CD4-positive, alpha-beta T cell (primary cell): ENCODE data around the gene MRPL54. TPM values are rescaled to one million over a fixed set of nuclear protein-coding genes. Genes with fewer than 3 reads are reported as not detected.

Experiments
- ATAC-seq: fragments of 200-7000 bp; cut with Tn5 transposase; one replicate; pipeline ENCODE4 v1.10.0; 2022; ENCODE audit warnings: mild to moderate bottlenecking; ENCODE audit not compliant: poor library complexity
- CTCF ChIA-PET: fragments of 350-600 bp; sonication (Branson Sonifier 250); formaldehyde crosslinking; loops from one replicate; lab custom pipeline; 2021; ENCODE audit warnings: antibody characterized with exemption, inconsistent platforms; lab: Charles Lee
- POLR2A ChIA-PET: fragments of 350-600 bp; sonication (Branson Sonifier 250); formaldehyde crosslinking; loops from one replicate; lab custom pipeline; 2021; ENCODE audit warnings: antibody characterized with exemption, inconsistent platforms; lab: Charles Lee
- DNase-seq, 14 experiments: peaks; one replicate each; pipeline ENCODE4 v3.0.0-alpha.2; 2013 to 2020; ENCODE audit warnings: mixed read lengths in 2 of 14
- H3K27ac ChIP-seq, 2 donors: one replicate each; pipeline versions ENCODE4 v1.5.1 to v1.7.0; 2013; ENCODE audit warnings: low read length in 2 of 2, low read depth in 1 of 2, mild to moderate bottlenecking in 1 of 2
- H3K27me3 ChIP-seq, 2 experiments: 1 replicate in 1 of 2; 2 replicates in 1 of 2; pipeline versions ENCODE4 v1.6.1 to v1.7.0; 2013; ENCODE audit warnings: low read length in 2 of 2, control low read depth in 1 of 2, mild to moderate bottlenecking in 1 of 2, moderate library complexity in 1 of 2; ENCODE audit not compliant: insufficient read depth in 2 of 2, control insufficient read depth in 1 of 2
- H3K36me3 ChIP-seq: one replicate; pipeline ENCODE4 v1.6.1; 2013; ENCODE audit warnings: low read length, control low read depth; ENCODE audit not compliant: insufficient read depth
- H3K4me1 ChIP-seq: one replicate; pipeline ENCODE4 v1.6.1; 2013; ENCODE audit warnings: low read length, control low read depth; ENCODE audit not compliant: insufficient read depth
- H3K4me3 ChIP-seq: one replicate; pipeline ENCODE4 v1.5.1; 2013; ENCODE audit warnings: mild to moderate bottlenecking, low read length, moderate library complexity
- H3K9me3 ChIP-seq, 2 experiments: 1 replicate in 1 of 2; 2 replicates in 1 of 2; pipeline versions ENCODE4 v1.6.1 to v1.7.0; 2013; ENCODE audit warnings: low read length in 2 of 2, mild to moderate bottlenecking in 2 of 2, control low read depth in 1 of 2, moderate library complexity in 1 of 2; ENCODE audit not compliant: control insufficient read depth in 1 of 2, insufficient read depth in 1 of 2
- H3K27ac Mint-ChIP-seq: one replicate; pipeline ENCODE4 v1.8.0; 2020; ENCODE audit warnings: mixed read lengths
- H3K27me3 Mint-ChIP-seq: one replicate; pipeline ENCODE4 v1.8.0; 2021; ENCODE audit warnings: mixed read lengths
- H3K36me3 Mint-ChIP-seq: one replicate; pipeline ENCODE4 v1.8.0; 2021; ENCODE audit warnings: low read depth, mixed read lengths
- H3K4me1 Mint-ChIP-seq: one replicate; pipeline ENCODE4 v1.8.0; 2021; ENCODE audit warnings: low read depth, mixed read lengths
- H3K4me3 Mint-ChIP-seq: one replicate; pipeline ENCODE4 v1.8.0; 2020; ENCODE audit warnings: mild to moderate bottlenecking, mixed read lengths
- H3K9me3 Mint-ChIP-seq: one replicate; pipeline ENCODE4 v1.8.0; 2020; ENCODE audit warnings: mixed read lengths
- CTCF ChIP-seq: fragments of 200-600 bp; IDR thresholded peaks from one replicate; pipeline ENCODE4 v1.8.0; 2022; ENCODE audit warnings: antibody characterized with exemption, mild to moderate bottlenecking
- intact Hi-C, 2 experiments: fragments of 100-400 bp; cut with DNase I in 1 of 2; cut with micrococcal nuclease in 1 of 2; formaldehyde crosslinking; loops; one replicate each; pipeline versions ENCODE4 v1.15.1 to v1.9.0; 2023 to 2025; cut with DNase I, micrococcal nuclease
- total RNA-seq, 174 experiments: library from RNA in 2 of 174; stranded (reverse) in 2 of 174; gene quantifications; one replicate each; pipeline ENCODE4 v1.2.3 and lab custom pipeline; 2021 to 2026

Gene MRPL54
- total RNA-seq, 2 experiments from 2014 or later, result 68.9 to 71.1 TPM

GRCh38 chr19:3725121-3725520, 37.4 kb upstream of the MRPL54 start:
- DNase-seq, result no peak
- Mint-ChIP-seq H3K9me3 (no peaks in the 10 kb centered on the region), H3K36me3 (no peaks in the 10 kb centered on the region), H3K4me3 (no peak overlapping the region), H3K27ac (no peak overlapping the region), H3K4me1 (peaks cover 4% of the 10 kb centered on the region), H3K27me3 (peaks cover 4% of the 10 kb centered on the region)
- intact Hi-C loops, result no loop called here
- H3K36me3 ChIP-seq, result no peaks in the 10 kb centered on the region
- H3K27me3 ChIP-seq, result peaks cover 10 to 12% of the 10 kb centered on the region in 2 experiments
- no peak for TF ChIP-seq CTCF
- H3K27ac ChIP-seq, result no peak overlapping the region
- ChIA-PET POLR2A (interaction anchor here (1.1 to 2.0 kb wide), 2 partner anchors 37 kb away, joined by 3 to 8 read pairs; partner anchors contain the start of gene MRPL54), CTCF (no interaction called here)
- H3K9me3 ChIP-seq, result peaks cover 0 to 5% of the 10 kb centered on the region in 2 experiments
- ATAC-seq, result no peak
- H3K4me1 ChIP-seq, result peaks cover 32% of the 10 kb centered on the region
- H3K4me3 ChIP-seq, result no peak overlapping the region

- H3K9me3 ChIP-seq, result peaks cover 0 to 5% of the 10 kb centered on the region in 2 experiments
- H3K4me3 Mint-ChIP-seq, result no peak overlapping the region
- TF ChIP-seq CTCF, result no peak
- ATAC-seq (no peak), DNase-seq (no peak)
- ChIA-PET POLR2A (interaction anchor here (1.1 to 2.0 kb wide), 2 partner anchors 37 to 38 kb away, joined by 3 to 8 read pairs; partner anchors contain the start of gene MRPL54), CTCF (no interaction called here)
- H3K27ac Mint-ChIP-seq, result no peak overlapping the region
- intact Hi-C loops, result no loop called here
- H3K4me1 Mint-ChIP-seq, result peaks cover 4% of the 10 kb centered on the region
- no peaks in the 10 kb centered on the region for H3K36me3 ChIP-seq
- no peaks in the 10 kb centered on the region for H3K36me3 Mint-ChIP-seq
- no peaks in the 10 kb centered on the region for H3K9me3 Mint-ChIP-seq
- peaks cover 25% of the 10 kb centered on the region for H3K4me1 ChIP-seq
- no peak overlapping the region for H3K27ac ChIP-seq
- H3K4me3 ChIP-seq, result no peak overlapping the region
- peaks cover 5 to 10% of the 10 kb centered on the region in 2 experiments for H3K27me3 ChIP-seq
- H3K27me3 Mint-ChIP-seq, result peaks cover 4% of the 10 kb centered on the region
Observed at GRCh38 chr19:3725640-3726310, 36.7 kb upstream of the MRPL54 start.

DNA sequence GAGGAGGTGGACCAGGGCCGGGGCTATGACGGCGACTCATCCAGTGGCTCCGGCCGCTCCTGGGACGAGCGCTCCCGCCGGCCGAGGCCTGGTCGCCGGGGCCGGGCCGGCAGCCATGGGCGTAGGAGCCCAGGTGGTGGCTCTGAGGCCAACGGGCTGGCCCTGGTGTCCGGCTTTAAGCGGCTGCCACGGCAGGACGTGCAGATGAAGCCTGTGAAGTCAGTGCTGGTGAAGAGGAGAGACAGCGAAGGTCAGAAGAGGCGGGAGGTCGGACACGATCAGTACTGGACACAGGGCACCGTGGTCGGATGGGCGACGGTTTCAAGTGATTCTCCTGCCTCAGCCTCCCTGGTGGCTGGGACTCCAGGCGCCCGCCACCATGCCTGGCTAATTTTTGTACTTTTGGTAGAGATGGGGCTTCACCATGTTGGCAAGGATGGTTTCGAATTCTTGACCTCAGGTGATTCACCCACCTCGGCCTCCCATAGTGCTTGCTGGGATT, 32.0 kb upstream of the MRPL54 start:
- Mint-ChIP-seq H3K27me3 (no peaks in the 10 kb centered on the region), H3K9me3 (no peaks in the 10 kb centered on the region), H3K4me3 (no peak overlapping the region), H3K36me3 (peaks cover 12% of the 10 kb centered on the region), H3K27ac (no peak overlapping the region), H3K4me1 (no peaks in the 10 kb centered on the region)
- ATAC-seq (no peak), DNase-seq (no peak)
- Histone ChIP-seq H3K27ac (no peak overlapping the region), H3K36me3 (peaks cover 3% of the 10 kb centered on the region), H3K9me3 (no peaks in the 10 kb centered on the region), H3K27me3 (no peaks in the 10 kb centered on the region), H3K4me3 (no peak overlapping the region), H3K4me1 (no peaks in the 10 kb centered on the region)
- intact Hi-C loops, result no loop called here
- ChIA-PET CTCF (no interaction called here), POLR2A (no interaction called here)
- TF ChIP-seq CTCF, result no peak
